T-cell (primary cell): ENCODE data around the gene C10orf120. TPM values are rescaled to one million over a fixed set of nuclear protein-coding genes. Genes with fewer than 3 reads are reported as not detected.

Experiments
- ATAC-seq, 4 experiments: fragments of 200-7000 bp in 3 of 4; fragments of 150-1000 bp in 1 of 4; cut with Tn5 transposase; replicated peaks in 1 of 4; 1 replicate in 3 of 4; 2 replicates in 1 of 4; pipeline ENCODE4 v1.10.0; 2021; ENCODE audit warnings: moderate library complexity in 3 of 4, mild to moderate bottlenecking in 2 of 4, moderate number of reproducible peaks in 1 of 4
- CTCF ChIA-PET, 2 donors: fragments of 300-600 bp; sonication (Branson Sonifier 250); formaldehyde crosslinking; loops; one replicate each; lab custom pipeline; 2022; ENCODE audit warnings: antibody characterized with exemption in 2 of 2; lab: Charles Lee
- POLR2A ChIA-PET, 2 donors: fragments of 300-600 bp; sonication (Branson Sonifier 250); formaldehyde crosslinking; loops; one replicate each; lab custom pipeline; 2022; ENCODE audit warnings: antibody characterized with exemption in 2 of 2; lab: Charles Lee
- DNase-seq, 35 experiments: peaks; one replicate each; pipeline versions ENCODE4 v3.0.0 to v3.0.0-alpha.2; 2013 to 2023
- H3K27ac ChIP-seq: one replicate; pipeline ENCODE4 v1.5.1; 2013; ENCODE audit warnings: low read length
- H3K27me3 ChIP-seq, 2 experiments: replicated peaks in 1 of 2; 1 replicate in 1 of 2; 2 replicates in 1 of 2; pipeline versions ENCODE4 v1.6.1 to v1.7.0; 2013; ENCODE audit warnings: low read length in 1 of 2, mixed read lengths in 1 of 2; ENCODE audit not compliant: control insufficient read depth in 2 of 2, insufficient read depth in 2 of 2; ENCODE audit errors: extremely low read depth in 1 of 2
- H3K36me3 ChIP-seq, 2 donors: 1 replicate in 1 of 2; 2 replicates in 1 of 2; pipeline versions ENCODE4 v1.6.1 to v1.7.0; 2013; ENCODE audit warnings: low read length in 1 of 2; ENCODE audit not compliant: control insufficient read depth in 2 of 2, insufficient read depth in 1 of 2; ENCODE audit errors: extremely low read depth in 1 of 2
- H3K4me1 ChIP-seq, 2 experiments: 1 replicate in 1 of 2; 2 replicates in 1 of 2; pipeline versions ENCODE4 v1.6.1 to v1.7.0; 2013; ENCODE audit warnings: low read length in 2 of 2, mixed read lengths in 1 of 2; ENCODE audit not compliant: insufficient read depth in 2 of 2, control insufficient read depth in 1 of 2; ENCODE audit errors: extremely low read depth in 1 of 2
- H3K4me3 ChIP-seq, 2 donors: 1 replicate in 1 of 2; 2 replicates in 1 of 2; pipeline versions ENCODE4 v1.5.1 to v1.7.0; 2013; ENCODE audit warnings: mild to moderate bottlenecking in 2 of 2, low read length in 1 of 2, moderate library complexity in 1 of 2; ENCODE audit not compliant: control insufficient read depth in 1 of 2; ENCODE audit errors: extremely low read depth in 1 of 2
- H3K9me3 ChIP-seq: 2 replicates; pipeline ENCODE4 v1.7.0; 2013
- H3K27ac Mint-ChIP-seq, 2 donors: one replicate each; pipeline ENCODE4 v1.8.0; 2020 to 2021; ENCODE audit warnings: mild to moderate bottlenecking in 2 of 2, mixed read lengths in 2 of 2
- H3K27me3 Mint-ChIP-seq, 2 donors: one replicate each; pipeline ENCODE4 v1.8.0; 2021 to 2022; ENCODE audit warnings: mixed read lengths in 2 of 2
- H3K36me3 Mint-ChIP-seq: one replicate; pipeline ENCODE4 v1.8.0; 2021; ENCODE audit warnings: mixed read lengths
- H3K4me1 Mint-ChIP-seq, 3 donors: one replicate each; pipeline ENCODE4 v1.8.0; 2020 to 2022; ENCODE audit warnings: mixed read lengths in 3 of 3, mild to moderate bottlenecking in 1 of 3
- H3K4me3 Mint-ChIP-seq, 3 donors: one replicate each; pipeline ENCODE4 v1.8.0; 2020 to 2022; ENCODE audit warnings: mild to moderate bottlenecking in 3 of 3, mixed read lengths in 3 of 3, moderate library complexity in 3 of 3
- H3K9me3 Mint-ChIP-seq, 3 donors: one replicate each; pipeline ENCODE4 v1.8.0; 2020 to 2022; ENCODE audit warnings: mixed read lengths in 3 of 3
- WGBS: methylation state at CpG from one replicate; pipeline ENCODE4 v1.1.5; 2013; ENCODE audit warnings: missing lambda C conversion rate; ENCODE audit not compliant: insufficient coverage; 5-methylcytosine and 5-hydroxymethylcytosine counted together
- total RNA-seq, 35 experiments: library from RNA in 6 of 35; stranded (reverse) in 6 of 35; fragments of 120-200 nt in 1 of 35; gene quantifications; one replicate each; pipeline versions ENCODE4 v1.2.1 to v1.2.4 and lab custom pipeline; 2013 to 2026

C10orf120 gene
- total RNA-seq, 5 donors from 2014 or later (not counting 1 experiment from before 2014, with no cell fraction given): not detected

GRCh38 chr10:122725006-122725405 lies 25.4 kb upstream of the C10orf120 start:
- H3K36me3 Mint-ChIP-seq: no peaks in the 10 kb centered on the region
- H3K4me3 ChIP-seq: no peak overlapping the region
- peaks cover 0 to 16% of the 10 kb centered on the region in 2 experiments for H3K27me3 ChIP-seq
- H3K27me3 Mint-ChIP-seq: peaks cover 12 to 15% of the 10 kb centered on the region in 2 donors
- H3K27ac Mint-ChIP-seq: no peak overlapping the region
- no peak overlapping the region for H3K4me3 Mint-ChIP-seq
- no peaks in the 10 kb centered on the region for H3K4me1 Mint-ChIP-seq
- H3K9me3 ChIP-seq: no peaks in the 10 kb centered on the region
- CTCF ChIA-PET: no interaction called here
- no peak overlapping the region for H3K27ac ChIP-seq
- DNase-seq (no peak), ATAC-seq (no peak)
- no peaks in the 10 kb centered on the region for H3K4me1 ChIP-seq
- WGBS: 90% methylated on average over 1 of the region's 1 CpG
- no peaks in the 10 kb centered on the region for H3K9me3 Mint-ChIP-seq
- POLR2A ChIA-PET: no interaction called here
- no peaks in the 10 kb centered on the region for H3K36me3 ChIP-seq

GRCh38 chr10:122721111-122721510 lies 21.5 kb upstream of the C10orf120 start:
- ChIA-PET CTCF (no interaction called here), POLR2A (no interaction called here)
- no peak overlapping the region for H3K27ac ChIP-seq
- H3K27me3 ChIP-seq: peaks cover 0 to 9% of the 10 kb centered on the region in 2 experiments
- Mint-ChIP-seq H3K27me3 (peaks cover 10 to 21% of the 10 kb centered on the region in 2 donors), H3K4me3 (no peak overlapping the region), H3K4me1 (no peaks in the 10 kb centered on the region), H3K9me3 (no peaks in the 10 kb centered on the region), H3K27ac (no peak overlapping the region), H3K36me3 (no peaks in the 10 kb centered on the region)
- ATAC-seq (no peak), DNase-seq (no peak)
- no peaks in the 10 kb centered on the region for H3K4me1 ChIP-seq
- H3K9me3 ChIP-seq: no peaks in the 10 kb centered on the region
- H3K36me3 ChIP-seq: no peaks in the 10 kb centered on the region
- WGBS: 95% methylated on average over 2 of the region's 3 CpGs
- H3K4me3 ChIP-seq: no peak overlapping the region

- CTCF ChIA-PET: no interaction called here
Measured at GRCh38 chr10:122716025-122716424, 16.4 kb upstream of the C10orf120 start.

GRCh38 chr10:122715576-122715975 lies 15.9 kb upstream of the C10orf120 start:
- CTCF ChIA-PET: no interaction called here
- DNase-seq: no peak
- 69% methylated on average over 5 of the region's 9 CpGs for WGBS
- peaks cover 0 to 11% of the 10 kb centered on the region in 2 experiments for H3K27me3 ChIP-seq
- no peaks in the 10 kb centered on the region for H3K4me1 ChIP-seq
- no peaks in the 10 kb centered on the region for H3K9me3 ChIP-seq
- H3K4me1 Mint-ChIP-seq: no peaks in the 10 kb centered on the region
- H3K36me3 Mint-ChIP-seq: no peaks in the 10 kb centered on the region
- POLR2A ChIA-PET: no interaction called here
- H3K4me3 Mint-ChIP-seq: no peak overlapping the region
- no peak overlapping the region for H3K27ac ChIP-seq
- no peaks in the 10 kb centered on the region for H3K9me3 Mint-ChIP-seq
- ATAC-seq: no peak
- H3K4me3 ChIP-seq: no peak overlapping the region
- no peak overlapping the region for H3K27ac Mint-ChIP-seq
- peaks cover 14 to 23% of the 10 kb centered on the region in 2 donors for H3K27me3 Mint-ChIP-seq
- no peaks in the 10 kb centered on the region for H3K36me3 ChIP-seq

More at GRCh38 chr10:122716025-122716424, 16.4 kb upstream of the C10orf120 start:
- DNase-seq (no peak), ATAC-seq (no peak)
- Mint-ChIP-seq H3K27me3 (peaks cover 14 to 25% of the 10 kb centered on the region in 2 donors), H3K36me3 (no peaks in the 10 kb centered on the region), H3K4me1 (no peaks in the 10 kb centered on the region), H3K27ac (no peak overlapping the region), H3K4me3 (no peak overlapping the region), H3K9me3 (no peaks in the 10 kb centered on the region)
- WGBS: 61% methylated on average over 2 of the region's 2 CpGs
- Histone ChIP-seq H3K4me1 (no peaks in the 10 kb centered on the region), H3K27ac (no peak overlapping the region), H3K9me3 (no peaks in the 10 kb centered on the region), H3K27me3 (peaks cover 0 to 11% of the 10 kb centered on the region in 2 experiments), H3K36me3 (no peaks in the 10 kb centered on the region), H3K4me3 (no peak overlapping the region)
- POLR2A ChIA-PET: no interaction called here

- Histone ChIP-seq H3K4me3 (no peak overlapping the region), H3K36me3 (no peaks in the 10 kb centered on the region), H3K27me3 (peaks cover 0 to 11% of the 10 kb centered on the region in 2 experiments), H3K27ac (no peak overlapping the region), H3K9me3 (no peaks in the 10 kb centered on the region), H3K4me1 (no peaks in the 10 kb centered on the region)
- ChIA-PET CTCF (interaction anchor here in 1 of 2 donors (0.6 kb wide), 1 partner anchor 454 kb away, joined by 4 read pairs; no protein-coding TSS in a partner anchor), POLR2A (no interaction called here)
- DNase-seq (no peak), ATAC-seq (no peak)
- no peaks in the 10 kb centered on the region for H3K36me3 Mint-ChIP-seq
- 45% methylated on average over 3 of the region's 7 CpGs for WGBS
- H3K4me1 Mint-ChIP-seq: no peaks in the 10 kb centered on the region
- H3K27me3 Mint-ChIP-seq: peaks cover 19 to 25% of the 10 kb centered on the region in 2 donors
- H3K9me3 Mint-ChIP-seq: no peaks in the 10 kb centered on the region
- H3K27ac Mint-ChIP-seq: no peak overlapping the region
- no peak overlapping the region for H3K4me3 Mint-ChIP-seq
Measured at GRCh38 chr10:122713091-122713885, 13.6 kb upstream of the C10orf120 start.

- Mint-ChIP-seq H3K4me3 (no peak overlapping the region), H3K9me3 (no peaks in the 10 kb centered on the region), H3K27ac (no peak overlapping the region), H3K27me3 (peaks cover 11 to 16% of the 10 kb centered on the region in 2 donors), H3K4me1 (peaks cover 0 to 8% (median 8%) of the 10 kb centered on the region in 3 donors), H3K36me3 (no peaks in the 10 kb centered on the region)
- Histone ChIP-seq H3K4me3 (no peak overlapping the region), H3K27ac (no peak overlapping the region), H3K4me1 (peaks cover 0 to 4% of the 10 kb centered on the region in 2 experiments), H3K36me3 (no peaks in the 10 kb centered on the region), H3K27me3 (peaks cover 0 to under 1% of the 10 kb centered on the region in 2 experiments), H3K9me3 (no peaks in the 10 kb centered on the region)
- DNase-seq (no peak), ATAC-seq (no peak)
- POLR2A ChIA-PET: no interaction called here
- CTCF ChIA-PET: no interaction called here
- WGBS: 70% methylated on average over 1 of the region's 1 CpG
Measured at GRCh38 chr10:122710576-122710975, 10.9 kb upstream of the C10orf120 start.
